ENCODE measurements around the gene ZBTB20. TPM values are rescaled to one million over a fixed set of nuclear protein-coding genes. Genes with fewer than 3 reads are reported as not detected.
A peak's percentile ranks its signal among the peaks of the same experiment; 100 is the strongest.

Gene ZBTB20
- total RNA-seq, 1 donor from 2014 or later = 3.9 TPM

DNA sequence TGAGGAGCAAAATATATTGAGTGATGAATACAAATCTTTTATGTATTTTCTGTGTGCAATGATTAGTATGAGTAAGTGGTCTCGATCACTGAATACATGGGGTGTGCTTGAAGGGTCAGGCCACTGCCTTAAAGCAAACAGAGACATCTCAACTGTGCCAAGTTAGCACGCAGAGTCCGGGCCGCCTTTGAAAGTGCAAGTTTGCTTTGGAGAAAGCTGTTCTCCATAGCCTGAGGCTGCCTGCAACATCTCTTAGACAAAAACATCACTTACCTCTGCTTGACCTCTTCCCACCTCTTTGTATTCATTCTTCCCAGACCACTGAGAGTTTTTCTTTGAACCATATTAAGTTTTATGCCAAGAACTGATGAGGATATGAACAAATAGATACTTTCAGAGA is 267.0 kb downstream of the ZBTB20 start:
- TF ChIP-seq, protein P1, sequence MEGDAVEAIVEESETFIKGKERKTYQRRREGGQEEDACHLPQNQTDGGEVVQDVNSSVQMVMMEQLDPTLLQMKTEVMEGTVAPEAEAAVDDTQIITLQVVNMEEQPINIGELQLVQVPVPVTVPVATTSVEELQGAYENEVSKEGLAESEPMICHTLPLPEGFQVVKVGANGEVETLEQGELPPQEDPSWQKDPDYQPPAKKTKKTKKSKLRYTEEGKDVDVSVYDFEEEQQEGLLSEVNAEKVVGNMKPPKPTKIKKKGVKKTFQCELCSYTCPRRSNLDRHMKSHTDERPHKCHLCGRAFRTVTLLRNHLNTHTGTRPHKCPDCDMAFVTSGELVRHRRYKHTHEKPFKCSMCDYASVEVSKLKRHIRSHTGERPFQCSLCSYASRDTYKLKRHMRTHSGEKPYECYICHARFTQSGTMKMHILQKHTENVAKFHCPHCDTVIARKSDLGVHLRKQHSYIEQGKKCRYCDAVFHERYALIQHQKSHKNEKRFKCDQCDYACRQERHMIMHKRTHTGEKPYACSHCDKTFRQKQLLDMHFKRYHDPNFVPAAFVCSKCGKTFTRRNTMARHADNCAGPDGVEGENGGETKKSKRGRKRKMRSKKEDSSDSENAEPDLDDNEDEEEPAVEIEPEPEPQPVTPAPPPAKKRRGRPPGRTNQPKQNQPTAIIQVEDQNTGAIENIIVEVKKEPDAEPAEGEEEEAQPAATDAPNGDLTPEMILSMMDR (IDR thresholded peaks at IDR 0.05; ENCODE audit: insufficient read depth, low read length, severe bottlenecking) = no peak
- FAIRE-seq (no peak), DNase-seq (ENCODE audit: low read depth) (no peak)
- Histone ChIP-seq H3K27me3 (ENCODE audit: control insufficient read depth, insufficient read depth, low read length) (no peaks in the 10 kb centered on the region), H3K36me3 (ENCODE audit: control insufficient read depth, insufficient read depth, low read length) (no peaks in the 10 kb centered on the region), H3K4me3 (ENCODE audit: low read depth, low read length) (no peak overlapping the region)

DNA sequence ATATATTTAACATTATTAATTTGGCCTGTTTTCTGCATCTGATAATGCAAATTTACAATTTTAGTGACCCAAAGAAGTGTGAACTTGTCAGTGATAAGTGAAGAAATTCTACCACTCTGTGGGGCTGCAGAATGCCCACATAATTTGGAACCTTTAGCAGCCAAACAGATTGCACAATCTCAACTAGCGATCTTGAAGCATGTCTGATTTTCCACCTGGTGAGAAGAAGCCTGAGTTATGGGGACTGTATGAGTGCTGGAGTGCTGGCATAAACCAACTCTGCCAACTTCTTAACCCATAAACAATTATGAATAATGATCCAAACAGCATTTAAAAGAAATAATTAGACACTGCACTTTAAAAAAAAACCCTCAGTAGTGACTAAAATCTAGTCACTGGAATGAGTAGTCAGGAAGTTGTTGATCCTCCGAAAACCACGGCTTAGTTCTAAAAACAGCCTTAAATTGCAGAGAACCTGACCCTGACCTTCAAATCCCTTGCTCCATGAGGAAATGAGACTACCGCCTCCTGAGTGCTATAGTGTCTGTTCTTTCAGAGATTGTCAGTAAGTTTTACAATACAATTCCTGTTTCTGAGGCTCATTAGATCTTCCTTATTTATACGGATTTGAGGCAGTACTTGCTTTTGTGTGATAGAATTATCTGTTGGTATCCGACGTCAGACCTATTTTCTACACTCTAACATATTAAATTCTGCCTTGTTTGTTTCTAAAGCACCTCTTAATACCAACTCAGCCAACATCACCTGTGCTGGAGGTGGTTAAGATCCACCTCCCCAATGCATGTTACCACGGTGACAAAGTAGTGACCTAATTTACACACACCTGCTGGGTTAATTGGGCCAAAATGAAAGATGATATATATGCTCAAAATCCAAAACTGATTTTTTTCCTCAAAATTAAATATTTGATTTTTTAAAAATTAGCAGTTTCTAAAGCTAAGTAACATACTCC is 267.7 kb downstream of the ZBTB20 start:
- TF ChIP-seq, protein P1 (IDR thresholded peaks at IDR 0.05; ENCODE audit: insufficient read depth, low read length, severe bottlenecking) = no peak
- Histone ChIP-seq H3K4me3 (ENCODE audit: low read depth, low read length) (no peak overlapping the region), H3K27me3 (ENCODE audit: control insufficient read depth, insufficient read depth, low read length) (no peaks in the 10 kb centered on the region), H3K36me3 (ENCODE audit: control insufficient read depth, insufficient read depth, low read length) (no peaks in the 10 kb centered on the region)
- FAIRE-seq (no peak), DNase-seq (ENCODE audit: low read depth) (peak; percentile 77)

DNA sequence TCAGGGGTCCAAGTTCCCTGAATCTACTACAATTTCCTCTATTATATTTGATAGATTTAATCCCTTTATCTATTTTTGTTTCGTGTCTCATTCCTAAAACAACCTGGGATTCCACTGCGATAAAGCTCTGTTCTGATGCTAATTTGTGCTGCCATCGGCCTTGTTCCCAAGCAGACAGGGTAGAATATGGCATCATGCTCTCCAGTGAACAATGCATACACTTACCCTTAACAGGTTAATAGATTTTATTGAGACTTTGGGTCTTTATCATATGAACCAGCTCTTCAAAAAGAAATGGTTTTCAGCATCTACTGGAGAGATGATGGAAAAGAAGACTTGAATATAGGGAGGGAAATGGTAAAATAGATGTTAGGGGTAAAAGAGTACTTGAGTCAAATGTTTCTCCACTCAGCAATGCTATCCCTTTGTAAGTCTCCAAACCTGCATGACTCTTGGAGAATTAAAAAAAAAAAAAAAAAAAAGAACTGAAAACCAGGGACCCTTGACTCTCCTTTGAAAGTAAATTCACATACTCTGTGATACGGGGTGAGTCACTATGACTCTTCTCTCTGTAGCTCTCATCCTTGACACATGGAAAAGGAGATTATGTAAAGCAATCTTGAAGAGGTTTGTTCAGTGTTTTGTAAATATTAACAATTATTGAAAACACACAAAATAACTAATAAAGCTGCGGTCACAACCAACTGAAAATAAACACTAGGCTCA is 268.8 kb downstream of the ZBTB20 start:
- peak; percentile 73 for DNase-seq (ENCODE audit: low read depth)
- FAIRE-seq = no peak
- Histone ChIP-seq H3K4me3 (ENCODE audit: low read depth, low read length) (no peak overlapping the region), H3K36me3 (ENCODE audit: control insufficient read depth, insufficient read depth, low read length) (no peaks in the 10 kb centered on the region), H3K27me3 (ENCODE audit: control insufficient read depth, insufficient read depth, low read length) (no peaks in the 10 kb centered on the region)
- TF ChIP-seq, protein P1 (IDR thresholded peaks at IDR 0.05; ENCODE audit: insufficient read depth, low read length, severe bottlenecking) = no peak

DNA sequence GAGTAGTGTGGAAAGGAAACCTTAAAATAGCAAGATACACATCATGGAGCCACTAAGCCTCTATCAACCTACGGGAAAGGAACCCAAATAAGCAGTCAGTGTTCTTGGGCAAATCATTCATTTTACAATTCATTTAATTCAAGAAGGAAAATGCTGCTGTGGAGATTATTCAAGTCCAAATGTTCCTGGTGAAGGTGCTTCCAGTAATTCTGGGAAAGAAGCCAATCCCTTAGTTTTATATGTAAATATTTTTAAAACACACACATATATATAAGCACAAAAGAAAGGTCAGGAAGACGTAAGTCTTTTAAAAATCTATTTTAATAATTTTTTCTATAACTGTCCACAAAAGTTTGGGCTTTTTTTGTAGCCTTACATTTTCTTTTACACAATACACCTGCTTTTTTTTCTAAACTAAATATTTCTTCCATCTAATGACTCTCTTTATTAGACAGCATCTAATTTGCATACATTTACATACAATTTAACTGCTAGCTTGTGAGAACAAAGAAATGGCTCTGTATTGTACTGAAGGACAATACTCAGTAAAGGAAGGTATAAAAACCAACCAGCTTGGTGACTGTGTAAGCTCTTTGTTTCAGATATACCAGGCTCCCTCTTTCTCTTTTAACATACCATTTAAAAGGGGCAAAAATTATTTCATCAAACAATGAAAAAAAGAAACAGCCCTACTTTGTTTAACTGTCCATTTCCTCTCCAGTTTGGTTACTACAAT is 269.5 kb downstream of the ZBTB20 start:
- TF ChIP-seq, protein P1 (IDR thresholded peaks at IDR 0.05; ENCODE audit: insufficient read depth, low read length, severe bottlenecking) = no peak
- Histone ChIP-seq H3K4me3 (ENCODE audit: low read depth, low read length) (no peak overlapping the region), H3K36me3 (ENCODE audit: control insufficient read depth, insufficient read depth, low read length) (no peaks in the 10 kb centered on the region), H3K27me3 (ENCODE audit: control insufficient read depth, insufficient read depth, low read length) (no peaks in the 10 kb centered on the region)
- DNase-seq (ENCODE audit: low read depth) (no peak), FAIRE-seq (no peak)

DNA sequence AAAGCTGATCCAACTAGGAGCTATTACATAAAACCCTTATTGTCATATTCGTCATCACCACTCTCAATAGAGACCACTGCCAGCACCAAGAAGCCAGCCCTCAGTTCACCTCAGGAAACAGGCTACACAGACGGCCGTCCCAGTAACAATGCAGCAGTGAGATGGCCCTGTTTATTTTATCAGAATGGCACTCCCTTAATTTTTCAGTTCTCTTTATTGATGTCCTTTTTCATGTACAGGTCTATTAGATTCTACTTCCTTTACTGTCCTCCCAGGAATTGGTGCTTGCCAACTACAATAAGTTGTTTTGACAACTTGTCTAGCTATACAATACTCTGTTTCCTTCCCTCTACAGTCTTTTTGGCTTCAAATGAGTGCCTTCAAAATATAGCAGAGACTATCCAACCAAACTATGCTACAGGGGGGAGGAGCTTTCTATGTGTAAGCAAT is 272.5 kb downstream of the ZBTB20 start:
- DNase-seq (ENCODE audit: low read depth) (no peak), FAIRE-seq (no peak)
- TF ChIP-seq, protein P1 (IDR thresholded peaks at IDR 0.05; ENCODE audit: insufficient read depth, low read length, severe bottlenecking) = no peak
- Histone ChIP-seq H3K36me3 (ENCODE audit: control insufficient read depth, insufficient read depth, low read length) (no peaks in the 10 kb centered on the region), H3K4me3 (ENCODE audit: low read depth, low read length) (no peak overlapping the region), H3K27me3 (ENCODE audit: control insufficient read depth, insufficient read depth, low read length) (no peaks in the 10 kb centered on the region)
